Measurements from ENCODE around the gene ELOB.

Gene ELOB

GRCh38 chr16:2786826-2787151 is 9.7 kb upstream of the ELOB start:
- Histone ChIP-seq H4K91ac (ENCODE audit: low read depth, low read length) (no peak overlapping the region), H3K23ac (ENCODE audit: low read length) (no peak overlapping the region), H2BK5ac (ENCODE audit: low read depth, low read length, poor library complexity) (no peak overlapping the region), H2AK5ac (ENCODE audit: low read length) (no peak overlapping the region), H2BK120ac (ENCODE audit: insufficient read depth, low read length, poor library complexity) (no peak overlapping the region), H3K27ac (ENCODE audit: low read depth, low read length) (no peak overlapping the region), H3K4me3 (ENCODE audit: low read depth, low read length) (no peak overlapping the region), H3K18ac (ENCODE audit: low read length) (no peak overlapping the region), H2AFZ (ENCODE audit: insufficient read depth, low read length, poor library complexity) (no peak overlapping the region), H3K27me3 (ENCODE audit: insufficient read depth, low read length) (no peaks in the 10 kb centered on the region), H3K4me1 (ENCODE audit: control insufficient read depth in 1 of 2, insufficient read depth in 2 of 2, low read length in 2 of 2) (no peaks in the 10 kb centered on the region), H2BK12ac (ENCODE audit: low read length) (no peak overlapping the region), H3K14ac (ENCODE audit: low read length) (no peak overlapping the region), H3K4me2 (ENCODE audit: low read length) (no peak overlapping the region), H3K4ac (ENCODE audit: low read depth, low read length) (no peak overlapping the region), H4K8ac (ENCODE audit: low read depth, low read length) (no peak overlapping the region), H4K12ac (ENCODE audit: low read depth, low read length) (no peak overlapping the region), H3K9me3 (ENCODE audit: insufficient read depth, low read depth, low read length) (no peaks in the 10 kb centered on the region), H3K79me2 (ENCODE audit: control insufficient read depth, insufficient read depth, low read length, poor library complexity) (no peaks in the 10 kb centered on the region), H3K79me1 (ENCODE audit: low read length) (no peaks in the 10 kb centered on the region), H3K36me3 (ENCODE audit: control insufficient read depth in 1 of 2, insufficient read depth in 2 of 2, low read length in 2 of 2) (no peaks in the 10 kb centered on the region), H3K9ac (ENCODE audit: low read length) (no peak overlapping the region)
- DNase-seq = no peak
- WGBS (ENCODE audit: extremely low coverage, insufficient coverage, insufficient read length) = 100% methylated on average over 2 of the region's 3 CpGs

DNA sequence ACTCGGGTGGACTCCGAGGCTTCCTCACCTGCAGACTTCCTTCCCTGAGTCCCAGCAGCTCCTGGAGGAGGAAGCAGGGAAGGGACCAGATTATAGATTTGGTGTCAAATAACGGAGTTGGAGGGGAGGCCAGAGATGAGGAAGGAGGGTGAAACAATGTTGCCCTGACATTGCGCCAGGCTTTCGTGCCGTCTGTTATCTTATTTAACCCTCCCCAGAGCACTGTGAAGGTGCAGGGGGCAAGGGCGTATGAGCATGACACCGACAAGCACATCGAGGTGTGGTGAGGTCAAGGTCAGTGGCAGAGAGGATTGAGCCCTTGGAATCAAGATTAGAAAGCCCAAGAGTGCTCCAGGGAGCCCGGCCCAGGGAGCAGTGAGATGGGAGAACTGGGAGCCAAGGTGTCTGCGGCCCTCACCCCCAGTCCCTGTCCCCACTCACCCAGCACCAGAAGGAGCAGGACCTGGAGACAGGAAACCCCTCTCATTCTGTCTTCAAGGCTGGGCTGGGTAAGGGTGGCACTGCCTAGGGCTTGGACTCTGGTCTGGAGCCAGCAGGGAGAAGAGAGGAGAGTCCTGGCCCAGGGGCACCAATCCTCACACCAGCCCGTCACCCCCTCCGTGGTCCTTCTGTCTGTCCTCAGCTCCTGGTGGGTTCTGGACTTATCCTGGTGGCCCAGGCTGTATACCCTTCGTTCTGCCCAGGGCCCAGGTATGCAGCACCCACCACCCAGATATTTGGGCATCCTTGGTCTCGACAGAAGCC is 9.2 kb upstream of the ELOB start:
- no peak overlapping the region for H3K4me3 ChIP-seq (ENCODE audit: low read depth, low read length)
- H3K14ac ChIP-seq (ENCODE audit: low read length) = no peak overlapping the region
- H3K23ac ChIP-seq (ENCODE audit: low read length) = no peak overlapping the region
- H3K4me1 ChIP-seq (ENCODE audit: control insufficient read depth in 1 of 2, insufficient read depth in 2 of 2, low read length in 2 of 2) = no peaks in the 10 kb centered on the region
- WGBS (ENCODE audit: extremely low coverage, insufficient coverage, insufficient read length) = no CpG with 5 or more reads among the region's 15 CpGs
- no peak overlapping the region for H3K27ac ChIP-seq (ENCODE audit: low read depth, low read length)
- no peaks in the 10 kb centered on the region for H3K79me1 ChIP-seq (ENCODE audit: low read length)
- no peak overlapping the region for H2AFZ ChIP-seq (ENCODE audit: insufficient read depth, low read length, poor library complexity)
- no peak overlapping the region for H2AK5ac ChIP-seq (ENCODE audit: low read length)
- H4K91ac ChIP-seq (ENCODE audit: low read depth, low read length) = no peak overlapping the region
- no peak overlapping the region for H2BK5ac ChIP-seq (ENCODE audit: low read depth, low read length, poor library complexity)
- no peak for DNase-seq
- no peaks in the 10 kb centered on the region for H3K79me2 ChIP-seq (ENCODE audit: control insufficient read depth, insufficient read depth, low read length, poor library complexity)
- no peak overlapping the region for H2BK12ac ChIP-seq (ENCODE audit: low read length)
- no peaks in the 10 kb centered on the region for H3K36me3 ChIP-seq (ENCODE audit: control insufficient read depth in 1 of 2, insufficient read depth in 2 of 2, low read length in 2 of 2)
- no peak overlapping the region for H3K18ac ChIP-seq (ENCODE audit: low read length)
- H4K8ac ChIP-seq (ENCODE audit: low read depth, low read length) = no peak overlapping the region
- H2BK120ac ChIP-seq (ENCODE audit: insufficient read depth, low read length, poor library complexity) = no peak overlapping the region
- H3K9ac ChIP-seq (ENCODE audit: low read length) = no peak overlapping the region
- H4K12ac ChIP-seq (ENCODE audit: low read depth, low read length) = no peak overlapping the region
- H3K4me2 ChIP-seq (ENCODE audit: low read length) = no peak overlapping the region
- no peak overlapping the region for H3K4ac ChIP-seq (ENCODE audit: low read depth, low read length)
- H3K27me3 ChIP-seq (ENCODE audit: insufficient read depth, low read length) = no peaks in the 10 kb centered on the region
- no peaks in the 10 kb centered on the region for H3K9me3 ChIP-seq (ENCODE audit: insufficient read depth, low read depth, low read length)

DNA sequence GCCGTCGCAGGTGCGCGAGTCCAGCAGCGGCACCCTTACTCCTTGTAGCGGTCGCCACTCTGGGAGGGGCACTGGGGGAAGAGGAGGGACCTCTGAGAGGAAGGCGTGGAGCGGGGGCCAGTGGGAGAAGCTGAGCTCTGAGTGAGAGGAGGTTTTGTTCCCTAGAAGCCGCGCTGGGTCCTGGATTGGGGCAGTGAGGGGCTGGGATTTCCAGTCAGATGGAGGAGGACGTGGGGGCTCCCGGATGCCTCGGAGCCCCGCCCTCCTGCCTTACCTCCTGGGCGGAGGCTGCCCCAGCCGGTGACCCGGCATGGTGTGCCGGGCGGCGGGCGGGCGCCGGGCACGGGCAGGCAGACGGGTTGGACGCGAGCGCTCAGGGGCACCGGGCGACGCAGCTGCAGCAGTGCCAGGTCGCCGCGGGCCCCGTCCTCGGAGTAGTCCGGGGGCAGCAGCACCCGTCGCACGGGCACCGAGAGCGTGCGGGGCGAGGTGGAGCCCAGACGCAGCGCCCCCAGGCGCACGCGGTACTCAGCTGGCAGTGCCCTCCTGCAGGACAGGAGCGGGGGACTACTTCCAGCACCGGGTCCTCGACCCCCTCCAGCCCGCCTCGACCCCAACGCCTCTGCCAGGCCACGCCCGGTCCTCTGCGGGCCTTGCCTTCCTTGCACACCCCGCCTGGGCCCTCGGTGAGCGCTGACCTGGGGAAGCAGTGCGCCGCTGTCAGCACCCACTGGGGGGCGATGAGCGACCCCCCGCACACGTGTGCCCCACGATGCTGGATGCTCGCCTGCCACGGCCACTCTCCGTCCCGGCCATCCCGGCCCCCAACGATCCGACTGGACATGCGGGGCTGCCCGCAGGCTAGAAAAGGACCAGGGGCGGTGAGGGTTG is 8.3 kb upstream of the ELOB start:
- H3K4me1 ChIP-seq (ENCODE audit: control insufficient read depth in 1 of 2, insufficient read depth in 2 of 2, low read length in 2 of 2) = no peaks in the 10 kb centered on the region
- H3K18ac ChIP-seq (ENCODE audit: low read length) = no peak overlapping the region
- no peak overlapping the region for H4K12ac ChIP-seq (ENCODE audit: low read depth, low read length)
- H4K8ac ChIP-seq (ENCODE audit: low read depth, low read length) = no peak overlapping the region
- no peaks in the 10 kb centered on the region for H3K79me1 ChIP-seq (ENCODE audit: low read length)
- DNase-seq = no peak
- H3K23ac ChIP-seq (ENCODE audit: low read length) = no peak overlapping the region
- H2BK120ac ChIP-seq (ENCODE audit: insufficient read depth, low read length, poor library complexity) = no peak overlapping the region
- no peaks in the 10 kb centered on the region for H3K79me2 ChIP-seq (ENCODE audit: control insufficient read depth, insufficient read depth, low read length, poor library complexity)
- no CpG with 5 or more reads among the region's 79 CpGs for WGBS (ENCODE audit: extremely low coverage, insufficient coverage, insufficient read length)
- H3K9ac ChIP-seq (ENCODE audit: low read length) = no peak overlapping the region
- H2AK5ac ChIP-seq (ENCODE audit: low read length) = no peak overlapping the region
- no peaks in the 10 kb centered on the region for H3K9me3 ChIP-seq (ENCODE audit: insufficient read depth, low read depth, low read length)
- H3K4ac ChIP-seq (ENCODE audit: low read depth, low read length) = no peak overlapping the region
- H2BK5ac ChIP-seq (ENCODE audit: low read depth, low read length, poor library complexity) = no peak overlapping the region
- H3K4me3 ChIP-seq (ENCODE audit: low read depth, low read length) = no peak overlapping the region
- no peak overlapping the region for H2AFZ ChIP-seq (ENCODE audit: insufficient read depth, low read length, poor library complexity)
- H3K27ac ChIP-seq (ENCODE audit: low read depth, low read length) = no peak overlapping the region
- H3K36me3 ChIP-seq (ENCODE audit: control insufficient read depth in 1 of 2, insufficient read depth in 2 of 2, low read length in 2 of 2) = no peaks in the 10 kb centered on the region
- H3K27me3 ChIP-seq (ENCODE audit: insufficient read depth, low read length) = no peaks in the 10 kb centered on the region
- H2BK12ac ChIP-seq (ENCODE audit: low read length) = no peak overlapping the region
- no peak overlapping the region for H3K14ac ChIP-seq (ENCODE audit: low read length)
- H3K4me2 ChIP-seq (ENCODE audit: low read length) = no peak overlapping the region
- H4K91ac ChIP-seq (ENCODE audit: low read depth, low read length) = no peak overlapping the region

DNA sequence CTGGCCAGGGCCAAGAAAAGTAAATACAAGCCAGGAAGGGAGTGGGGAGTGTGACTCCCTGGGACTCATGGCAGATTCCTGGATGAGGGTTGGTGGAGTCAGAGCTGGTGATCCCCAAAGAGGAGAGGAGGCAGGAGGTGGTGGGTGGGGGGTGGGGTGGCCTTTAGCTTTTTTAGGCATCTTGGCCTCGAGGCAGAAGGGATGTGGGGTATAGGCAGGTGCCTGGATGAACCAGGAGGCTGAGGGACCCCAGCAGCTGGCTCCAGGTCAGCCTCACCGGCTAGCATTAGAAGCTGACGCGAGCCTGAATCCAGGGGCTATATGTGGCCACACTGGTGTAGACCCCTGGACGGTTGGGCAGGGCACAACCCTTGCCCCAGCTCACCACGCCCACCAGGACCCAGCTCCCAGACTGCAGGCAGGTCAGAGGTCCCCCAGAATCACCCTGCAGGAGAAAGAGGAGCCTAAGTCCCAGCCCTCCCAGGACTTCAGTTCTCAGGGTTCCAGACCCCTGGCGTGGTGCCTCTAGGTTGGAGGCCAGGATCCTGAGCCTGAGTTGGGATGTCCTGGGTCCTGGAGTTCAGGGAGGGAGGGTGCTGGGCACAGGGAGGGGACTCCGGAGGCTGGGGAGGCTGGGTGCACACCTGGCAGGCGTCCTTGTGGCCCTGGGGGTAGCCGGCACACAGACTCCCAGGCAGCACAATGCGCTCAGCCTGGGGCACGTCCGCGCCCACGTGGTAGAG is 7.4 kb upstream of the ELOB start:
- H3K4me2 ChIP-seq (ENCODE audit: low read length) = no peak overlapping the region
- H3K4me3 ChIP-seq (ENCODE audit: low read depth, low read length) = no peak overlapping the region
- no peak overlapping the region for H3K14ac ChIP-seq (ENCODE audit: low read length)
- H2BK12ac ChIP-seq (ENCODE audit: low read length) = no peak overlapping the region
- WGBS (ENCODE audit: extremely low coverage, insufficient coverage, insufficient read length) = no CpG with 5 or more reads among the region's 15 CpGs
- no peak overlapping the region for H2BK5ac ChIP-seq (ENCODE audit: low read depth, low read length, poor library complexity)
- no peak overlapping the region for H3K27ac ChIP-seq (ENCODE audit: low read depth, low read length)
- no peaks in the 10 kb centered on the region for H3K4me1 ChIP-seq (ENCODE audit: control insufficient read depth in 1 of 2, insufficient read depth in 2 of 2, low read length in 2 of 2)
- no peak overlapping the region for H2AFZ ChIP-seq (ENCODE audit: insufficient read depth, low read length, poor library complexity)
- no peak overlapping the region for H4K8ac ChIP-seq (ENCODE audit: low read depth, low read length)
- no peak overlapping the region for H4K91ac ChIP-seq (ENCODE audit: low read depth, low read length)
- H3K23ac ChIP-seq (ENCODE audit: low read length) = no peak overlapping the region
- H3K18ac ChIP-seq (ENCODE audit: low read length) = no peak overlapping the region
- H2BK120ac ChIP-seq (ENCODE audit: insufficient read depth, low read length, poor library complexity) = no peak overlapping the region
- no peaks in the 10 kb centered on the region for H3K79me1 ChIP-seq (ENCODE audit: low read length)
- no peak overlapping the region for H2AK5ac ChIP-seq (ENCODE audit: low read length)
- no peaks in the 10 kb centered on the region for H3K9me3 ChIP-seq (ENCODE audit: insufficient read depth, low read depth, low read length)
- no peak overlapping the region for H3K4ac ChIP-seq (ENCODE audit: low read depth, low read length)
- DNase-seq = no peak
- H3K36me3 ChIP-seq (ENCODE audit: control insufficient read depth in 1 of 2, insufficient read depth in 2 of 2, low read length in 2 of 2) = no peaks in the 10 kb centered on the region
- no peak overlapping the region for H4K12ac ChIP-seq (ENCODE audit: low read depth, low read length)
- H3K27me3 ChIP-seq (ENCODE audit: insufficient read depth, low read length) = no peaks in the 10 kb centered on the region
- H3K79me2 ChIP-seq (ENCODE audit: control insufficient read depth, insufficient read depth, low read length, poor library complexity) = no peaks in the 10 kb centered on the region
- no peak overlapping the region for H3K9ac ChIP-seq (ENCODE audit: low read length)

Data from trophoblast cell (in vitro differentiated cells and primary cell).